Neural progenitor cell (in vitro differentiated cells): ENCODE data around the gene KCNH5.

Experiments
- EZH2 ChIP-seq: fragments of 200-600 bp; sonication (generic); IDR thresholded peaks from 2 replicates; pipeline ENCODE4 v1.6.1; 2017; ENCODE audit warnings: antibody characterized with exemption, mild to moderate bottlenecking, moderate library complexity
- EZH2phosphoT487 ChIP-seq: fragments of 200-600 bp; sonication (generic); IDR thresholded peaks from 2 replicates; pipeline ENCODE4 v1.6.1; 2017; ENCODE audit warnings: antibody characterized with exemption
- TF ChIP-seq, protein P1 (sequence below): fragments of 200-600 bp; sonication (generic); IDR thresholded peaks from 2 replicates; pipeline ENCODE4 v1.5.1; 2017; ENCODE audit warnings: antibody characterized with exemption, mild to moderate bottlenecking

- TF ChIP-seq, protein P1, sequence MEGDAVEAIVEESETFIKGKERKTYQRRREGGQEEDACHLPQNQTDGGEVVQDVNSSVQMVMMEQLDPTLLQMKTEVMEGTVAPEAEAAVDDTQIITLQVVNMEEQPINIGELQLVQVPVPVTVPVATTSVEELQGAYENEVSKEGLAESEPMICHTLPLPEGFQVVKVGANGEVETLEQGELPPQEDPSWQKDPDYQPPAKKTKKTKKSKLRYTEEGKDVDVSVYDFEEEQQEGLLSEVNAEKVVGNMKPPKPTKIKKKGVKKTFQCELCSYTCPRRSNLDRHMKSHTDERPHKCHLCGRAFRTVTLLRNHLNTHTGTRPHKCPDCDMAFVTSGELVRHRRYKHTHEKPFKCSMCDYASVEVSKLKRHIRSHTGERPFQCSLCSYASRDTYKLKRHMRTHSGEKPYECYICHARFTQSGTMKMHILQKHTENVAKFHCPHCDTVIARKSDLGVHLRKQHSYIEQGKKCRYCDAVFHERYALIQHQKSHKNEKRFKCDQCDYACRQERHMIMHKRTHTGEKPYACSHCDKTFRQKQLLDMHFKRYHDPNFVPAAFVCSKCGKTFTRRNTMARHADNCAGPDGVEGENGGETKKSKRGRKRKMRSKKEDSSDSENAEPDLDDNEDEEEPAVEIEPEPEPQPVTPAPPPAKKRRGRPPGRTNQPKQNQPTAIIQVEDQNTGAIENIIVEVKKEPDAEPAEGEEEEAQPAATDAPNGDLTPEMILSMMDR, result no peak
- TF ChIP-seq EZH2, result no peak
- TF ChIP-seq EZH2phosphoT487, result no peak
Observed at GRCh38 chr14:62696929-62697328, 348.3 kb downstream of the KCNH5 start.
